ENCODE measurements around the gene OR6B2. TPM values are rescaled to one million over a fixed set of nuclear protein-coding genes. Genes with fewer than 3 reads are reported as not detected.
"Not testable (repeated sequence)": the region's sequence is repeated elsewhere in the genome, so short reads cannot be mapped to it uniquely, and the experiment has no call there.

The OR6B2 gene
- total RNA-seq, 1 donor, result not detected

GRCh38 chr2:240048237-240048636, 18.0 kb upstream of the OR6B2 start:
- no peak overlapping the region for H3K4me3 ChIP-seq (ENCODE audit: insufficient read depth, low read length)
- no peak for DNase-seq (ENCODE audit: insufficient read length, low spot score, missing footprints)
- H3K79me2 ChIP-seq (ENCODE audit: insufficient read depth, low read length), result no peaks in the 10 kb centered on the region
- no peak for TF ChIP-seq CTCF (IDR thresholded peaks at IDR 0.05; ENCODE audit: extremely low read depth, low read depth, low read length)
- H3K27ac ChIP-seq (ENCODE audit: low read depth, low read length), result no peak overlapping the region
- H3K4me2 ChIP-seq (ENCODE audit: insufficient read depth, low read length), result no peak overlapping the region
- H2AFZ ChIP-seq (ENCODE audit: low read length), result no peak overlapping the region
- no peaks in the 10 kb centered on the region for H3K4me1 ChIP-seq (ENCODE audit: insufficient read depth, low read length)
- peaks cover 37% of the 10 kb centered on the region for H3K27me3 ChIP-seq (ENCODE audit: insufficient read depth, low read length)
- H4K20me1 ChIP-seq (ENCODE audit: insufficient read depth, low read length), result no peaks in the 10 kb centered on the region
- H3K36me3 ChIP-seq (ENCODE audit: insufficient read depth, low read length), result no peaks in the 10 kb centered on the region
- H3K9me3 ChIP-seq (ENCODE audit: low read depth, low read length), result no peaks in the 10 kb centered on the region

DNA sequence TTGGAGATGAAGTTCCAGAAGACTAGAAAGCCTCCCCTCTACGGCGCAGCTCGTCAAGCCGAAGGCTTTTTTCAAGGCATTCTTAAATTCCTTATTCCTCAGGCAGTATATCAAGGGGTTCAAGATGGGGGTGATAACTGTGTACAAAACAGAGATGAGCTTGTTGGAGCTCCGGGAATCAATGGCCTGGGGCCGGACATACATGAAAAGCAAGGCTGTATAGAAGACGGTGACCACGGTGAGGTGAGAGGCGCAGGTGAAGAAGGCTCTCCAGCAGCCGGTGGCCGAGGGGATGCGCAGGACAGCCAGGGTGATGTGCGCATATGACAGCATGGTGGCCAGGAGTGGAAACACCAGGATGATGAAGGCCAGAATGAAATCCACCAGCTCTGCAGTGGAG, 14.9 kb upstream of the OR6B2 start:
- no peak for DNase-seq (ENCODE audit: insufficient read length, low spot score, missing footprints)
- H2AFZ ChIP-seq (ENCODE audit: low read length), result no peak overlapping the region
- no peak overlapping the region for H3K4me2 ChIP-seq (ENCODE audit: insufficient read depth, low read length)
- no peaks in the 10 kb centered on the region for H3K9me3 ChIP-seq (ENCODE audit: low read depth, low read length)
- no peaks in the 10 kb centered on the region for H3K79me2 ChIP-seq (ENCODE audit: insufficient read depth, low read length)
- no peak for TF ChIP-seq CTCF (IDR thresholded peaks at IDR 0.05; ENCODE audit: extremely low read depth, low read depth, low read length)
- H3K4me1 ChIP-seq (ENCODE audit: insufficient read depth, low read length), result no peaks in the 10 kb centered on the region
- no peaks in the 10 kb centered on the region for H3K36me3 ChIP-seq (ENCODE audit: insufficient read depth, low read length)
- H4K20me1 ChIP-seq (ENCODE audit: insufficient read depth, low read length), result no peaks in the 10 kb centered on the region
- H3K4me3 ChIP-seq (ENCODE audit: insufficient read depth, low read length), result no peak overlapping the region
- no peak overlapping the region for H3K27ac ChIP-seq (ENCODE audit: low read depth, low read length)
- peaks cover 19% of the 10 kb centered on the region for H3K27me3 ChIP-seq (ENCODE audit: insufficient read depth, low read length)

GRCh38 chr2:240044096-240044495, 13.9 kb upstream of the OR6B2 start:
- not testable (repeated sequence) for H2AFZ ChIP-seq (ENCODE audit: low read length); H3K27ac ChIP-seq (ENCODE audit: low read depth, low read length); H4K20me1 ChIP-seq (ENCODE audit: insufficient read depth, low read length); H3K36me3 ChIP-seq (ENCODE audit: insufficient read depth, low read length); DNase-seq (ENCODE audit: insufficient read length, low spot score, missing footprints); H3K79me2 ChIP-seq (ENCODE audit: insufficient read depth, low read length); H3K4me3 ChIP-seq (ENCODE audit: insufficient read depth, low read length); H3K4me1 ChIP-seq (ENCODE audit: insufficient read depth, low read length); H3K4me2 ChIP-seq (ENCODE audit: insufficient read depth, low read length); H3K9me3 ChIP-seq (ENCODE audit: low read depth, low read length)
- H3K27me3 ChIP-seq (ENCODE audit: insufficient read depth, low read length), result peaks cover 19% of the 10 kb centered on the region

DNA sequence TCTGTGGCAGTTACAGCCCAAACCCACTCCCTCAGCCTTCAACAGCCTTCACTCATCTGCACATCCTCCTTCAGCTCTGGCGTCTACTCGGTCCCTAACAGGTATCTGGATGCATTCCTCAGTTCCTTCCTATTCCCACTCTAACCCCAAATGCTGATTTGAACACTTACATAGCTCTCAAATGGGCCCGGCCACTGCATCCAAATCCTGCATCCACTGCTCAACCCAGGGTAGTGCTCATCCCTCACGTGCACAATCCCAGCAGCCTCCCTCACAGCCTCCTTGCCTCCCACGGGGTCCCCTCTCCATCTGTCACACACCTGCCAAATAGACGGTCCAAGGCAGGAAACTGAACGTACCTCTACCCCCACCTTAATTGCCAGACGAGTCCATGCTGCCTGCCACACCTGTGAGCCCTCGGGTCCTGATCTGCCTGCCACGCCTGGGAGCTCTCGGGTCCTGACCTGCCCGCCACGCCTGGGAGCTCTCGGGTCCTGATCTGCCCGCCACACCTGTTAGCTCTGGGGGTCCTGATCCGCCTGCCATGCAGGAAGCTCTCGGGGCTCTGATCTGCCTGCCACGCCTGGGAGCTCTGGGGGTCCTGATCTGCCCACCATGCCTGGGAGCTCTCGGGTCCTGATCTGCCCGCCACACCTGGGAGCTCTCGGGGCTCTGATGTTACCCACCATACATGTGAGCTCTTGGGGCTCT, 13.2 kb upstream of the OR6B2 start:
- Histone ChIP-seq H4K20me1 (ENCODE audit: insufficient read depth, low read length) (no peaks in the 10 kb centered on the region), H3K36me3 (ENCODE audit: insufficient read depth, low read length) (no peaks in the 10 kb centered on the region), H3K4me2 (ENCODE audit: insufficient read depth, low read length) (no peak overlapping the region), H3K27me3 (ENCODE audit: insufficient read depth, low read length) (peaks cover 13% of the 10 kb centered on the region), H3K9me3 (ENCODE audit: low read depth, low read length) (no peaks in the 10 kb centered on the region), H3K4me3 (ENCODE audit: insufficient read depth, low read length) (no peak overlapping the region), H3K79me2 (ENCODE audit: insufficient read depth, low read length) (no peaks in the 10 kb centered on the region), H3K4me1 (ENCODE audit: insufficient read depth, low read length) (no peaks in the 10 kb centered on the region), H3K27ac (ENCODE audit: low read depth, low read length) (no peak overlapping the region), H2AFZ (ENCODE audit: low read length) (no peak overlapping the region)
- DNase-seq (ENCODE audit: insufficient read length, low spot score, missing footprints), result no peak
- TF ChIP-seq CTCF (IDR thresholded peaks at IDR 0.05; ENCODE audit: extremely low read depth, low read depth, low read length), result no peak
